NCI-H1417 (cell line): ENCODE data around the gene YJEFN3.

Experiments used
- DNase-seq, 3 experiments: peaks; one replicate each; lab custom pipeline; 2025; lab: John Stamatoyannopoulos, UW

YJEFN3 gene

GRCh38 chr19:19498255-19498991 is 30.3 kb upstream of the YJEFN3 start:
- no peak for DNase-seq

GRCh38 chr19:19499272-19499995 is 29.3 kb upstream of the YJEFN3 start:
- no peak for DNase-seq

- no peak for DNase-seq
Observed at GRCh38 chr19:19500975-19501644, 27.6 kb upstream of the YJEFN3 start.

GRCh38 chr19:19501798-19502197 is 26.9 kb upstream of the YJEFN3 start:
- DNase-seq: no peak

DNA sequence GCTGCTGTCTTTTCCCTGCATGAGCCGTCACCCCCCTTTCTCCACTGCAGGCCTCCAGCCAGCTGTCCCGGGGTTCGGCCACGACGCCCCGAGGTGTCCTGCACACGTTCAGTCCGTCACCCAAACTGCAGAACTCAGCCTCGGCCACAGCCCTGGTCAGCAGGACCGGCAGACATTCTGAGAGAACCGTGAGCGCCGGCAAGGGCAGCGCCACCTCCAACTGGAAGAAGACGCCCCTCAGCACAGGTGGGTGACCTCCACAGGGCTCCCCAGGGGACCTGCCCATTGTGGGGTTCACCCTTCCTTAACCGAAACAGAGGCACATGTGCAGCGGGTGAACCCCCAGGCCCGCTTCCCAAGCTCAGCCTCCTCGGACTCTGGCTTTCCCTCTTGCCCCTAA is 26.4 kb upstream of the YJEFN3 start:
- no peak for DNase-seq

- DNase-seq: no peak
Observed at GRCh38 chr19:19502808-19503602, 25.7 kb upstream of the YJEFN3 start.

GRCh38 chr19:19504754-19505668 is 23.7 kb upstream of the YJEFN3 start:
- DNase-seq: no peak

DNA sequence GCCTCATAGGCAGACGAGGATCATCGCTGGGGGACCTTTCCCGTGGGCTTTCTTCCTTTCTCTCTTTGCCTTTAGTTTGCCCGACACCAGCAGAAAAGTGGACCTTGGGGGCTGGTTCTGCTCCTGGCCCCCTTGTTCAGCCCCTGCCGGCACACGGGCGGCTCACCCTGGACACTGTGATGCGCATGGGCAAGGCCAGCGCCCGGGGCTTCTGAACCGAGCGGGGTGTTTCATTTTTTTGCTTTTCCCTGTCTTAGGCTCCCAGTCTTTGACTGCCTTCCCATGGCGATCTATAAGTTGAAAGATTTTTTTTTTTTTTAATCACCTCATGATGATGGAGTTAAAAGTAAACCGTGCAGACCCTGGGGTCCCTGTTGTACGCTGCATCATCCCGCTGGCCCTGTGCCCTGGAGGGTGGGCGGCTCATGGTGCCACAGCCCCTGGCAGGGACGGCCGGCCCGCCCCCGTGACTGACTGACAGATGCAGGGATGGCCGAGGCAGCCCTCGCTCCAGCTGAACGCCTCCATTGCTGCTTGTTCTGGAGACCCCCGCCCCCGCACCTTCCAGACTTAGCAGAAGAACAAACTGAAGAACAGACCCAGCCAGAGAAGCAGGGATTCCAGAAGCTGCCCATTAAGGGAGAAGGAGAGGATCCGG is 22.9 kb upstream of the YJEFN3 start:
- DNase-seq: no peak

DNA sequence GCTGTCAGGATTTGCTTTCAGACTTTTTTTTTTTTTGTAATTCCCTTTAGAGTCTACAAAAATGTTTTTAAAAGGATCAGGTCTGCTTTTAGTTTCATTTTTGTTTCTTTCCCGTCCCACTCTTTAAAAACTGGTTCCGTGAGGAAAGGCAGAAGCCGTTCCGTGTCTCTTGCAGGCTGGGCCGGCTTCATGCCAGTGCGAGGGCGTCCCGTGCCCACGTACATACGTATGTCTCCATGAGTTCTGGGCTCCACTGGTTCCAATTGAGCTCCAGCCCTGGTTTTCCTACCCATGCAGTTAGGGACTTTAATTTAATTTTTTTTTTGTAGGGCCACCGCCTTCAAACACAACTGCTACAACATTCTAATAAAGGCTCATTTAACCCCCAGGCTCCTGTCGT is 22.1 kb upstream of the YJEFN3 start:
- no peak for DNase-seq

DNA sequence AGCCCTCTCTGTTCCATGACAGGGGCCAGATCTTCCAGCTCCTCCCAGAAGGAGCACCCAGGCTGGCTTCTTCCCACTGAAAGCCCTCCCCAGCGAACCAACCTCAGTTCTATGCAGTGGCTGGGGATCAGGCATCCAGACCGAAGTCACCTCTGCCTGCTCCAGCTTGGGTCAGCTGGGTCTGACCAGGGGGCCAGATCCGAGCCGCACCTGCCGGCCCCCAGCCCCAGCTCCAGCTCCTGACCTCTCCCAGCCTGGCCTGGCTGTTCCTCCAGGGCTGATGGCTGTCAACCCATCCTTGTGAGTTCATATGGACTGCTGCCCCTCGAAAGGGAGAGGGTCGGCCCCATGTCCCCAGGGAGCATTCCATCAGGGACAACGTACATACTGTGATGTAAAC is 21.4 kb upstream of the YJEFN3 start:
- DNase-seq: no peak

- DNase-seq: no peak
Observed at GRCh38 chr19:19508217-19508616, 20.5 kb upstream of the YJEFN3 start.

- DNase-seq: no peak
Observed at GRCh38 chr19:19510432-19510831, 18.3 kb upstream of the YJEFN3 start.

DNA sequence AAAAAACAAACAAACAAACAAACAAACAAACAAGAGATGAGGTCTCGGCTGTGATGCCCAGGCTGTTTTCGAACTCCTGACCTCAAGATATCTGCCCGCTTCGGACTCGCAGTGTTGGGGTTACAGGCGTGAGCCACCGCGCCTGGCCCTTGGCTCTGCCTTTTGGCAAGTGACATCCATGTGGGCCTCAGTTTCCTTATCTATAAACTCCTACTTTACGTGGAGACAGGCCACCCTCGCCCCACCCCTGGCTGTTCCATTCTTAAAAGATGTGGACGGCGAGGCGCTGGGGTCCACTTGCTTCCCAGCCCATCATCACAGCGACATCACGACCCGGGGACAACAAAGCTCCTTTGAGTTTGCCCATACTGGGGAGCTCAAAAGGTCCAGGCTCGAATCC is 15.0 kb upstream of the YJEFN3 start:
- no peak for DNase-seq

GRCh38 chr19:19514215-19514657 is 14.5 kb upstream of the YJEFN3 start:
- DNase-seq: no peak

DNA sequence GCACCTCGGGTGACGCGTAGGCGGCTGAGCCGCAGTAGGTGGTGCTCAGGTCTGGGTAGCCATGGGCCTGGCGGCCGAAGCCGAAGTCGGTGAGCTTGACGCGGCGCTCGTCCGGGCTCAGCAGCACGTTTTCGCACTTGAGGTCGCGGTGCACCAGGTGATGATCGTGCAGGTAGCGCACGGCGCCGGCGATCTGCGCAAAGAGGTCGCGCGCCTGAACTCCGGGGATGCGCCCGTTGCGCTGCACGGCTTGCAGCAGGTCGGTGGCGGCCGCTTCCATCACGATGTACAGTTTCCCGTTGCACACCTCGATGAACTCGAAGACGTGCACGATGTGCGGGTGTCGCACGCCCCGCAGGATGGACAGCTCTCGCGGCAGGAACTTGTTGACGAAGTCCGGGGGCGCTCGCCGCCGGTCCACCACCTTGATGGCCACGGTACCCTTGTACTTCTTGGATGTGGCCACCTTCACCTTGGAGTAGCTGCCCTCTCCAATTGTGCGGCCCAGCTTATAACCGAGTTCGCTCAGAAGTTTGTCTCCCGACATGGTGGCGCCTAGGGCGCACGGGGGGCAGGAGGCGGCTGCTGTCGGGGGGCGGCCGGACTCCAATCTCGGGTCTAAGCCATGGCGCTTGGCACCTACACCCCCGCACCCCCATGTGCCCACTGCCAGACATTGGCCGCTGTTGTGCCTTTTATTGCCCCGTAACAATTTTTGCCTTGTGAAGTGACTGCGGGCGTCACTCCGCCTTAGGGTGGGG is 13.7 kb upstream of the YJEFN3 start, which contains the start of gene TSSK6:
Gene TSSK6 (minus strand): TSS at position 668 of the 761 bp plus-strand sequence. CDS start 121 bp downstream, at position 547.
- no peak for DNase-seq

GRCh38 chr19:19515642-19516519 is 12.8 kb upstream of the YJEFN3 start, which contains the start of gene NDUFA13:
NDUFA13 (plus strand) TSS chr19:19516225; CDS start chr19:19516239, 14 bp downstream.
- DNase-seq: peak; percentile 86 to 95 (median 89)

DNA sequence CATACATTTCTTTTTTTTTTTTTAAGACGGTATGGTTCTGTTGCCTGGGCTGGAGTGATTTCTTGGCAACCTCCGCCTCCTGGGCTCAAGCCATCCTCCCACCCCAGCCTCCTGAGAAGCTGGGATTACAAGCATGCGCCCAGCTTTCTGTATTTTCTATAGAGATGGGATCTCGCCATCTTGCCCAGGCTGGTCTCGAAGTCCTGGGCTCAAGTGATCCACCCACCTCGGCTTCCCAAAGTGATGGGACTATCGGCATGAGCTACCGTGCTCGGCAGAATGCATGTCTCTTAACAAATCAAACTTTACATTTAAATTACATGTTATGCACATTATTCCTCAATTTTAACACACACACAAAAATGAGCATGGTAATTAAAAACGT is 11.5 kb upstream of the YJEFN3 start:
- no peak for DNase-seq

DNA sequence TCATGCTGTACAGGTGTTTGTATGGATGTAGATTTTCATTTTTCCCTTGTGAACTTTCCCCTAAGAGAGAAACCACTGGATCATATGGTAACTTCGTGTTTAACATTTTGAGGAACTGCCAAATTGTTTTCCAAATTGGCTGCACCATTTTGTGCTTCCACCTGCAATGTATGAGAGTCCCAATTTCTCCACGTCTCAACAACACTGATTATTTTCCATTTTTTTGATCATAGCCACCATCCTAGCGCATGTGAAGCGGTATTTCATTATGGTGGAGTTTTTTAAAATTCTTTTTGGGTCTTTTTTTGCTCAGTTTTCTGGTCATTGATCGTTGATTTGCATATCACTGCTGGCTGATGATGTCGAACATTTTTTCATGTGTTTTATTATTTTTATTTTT is 7.7 kb upstream of the YJEFN3 start:
- DNase-seq: no peak

DNA sequence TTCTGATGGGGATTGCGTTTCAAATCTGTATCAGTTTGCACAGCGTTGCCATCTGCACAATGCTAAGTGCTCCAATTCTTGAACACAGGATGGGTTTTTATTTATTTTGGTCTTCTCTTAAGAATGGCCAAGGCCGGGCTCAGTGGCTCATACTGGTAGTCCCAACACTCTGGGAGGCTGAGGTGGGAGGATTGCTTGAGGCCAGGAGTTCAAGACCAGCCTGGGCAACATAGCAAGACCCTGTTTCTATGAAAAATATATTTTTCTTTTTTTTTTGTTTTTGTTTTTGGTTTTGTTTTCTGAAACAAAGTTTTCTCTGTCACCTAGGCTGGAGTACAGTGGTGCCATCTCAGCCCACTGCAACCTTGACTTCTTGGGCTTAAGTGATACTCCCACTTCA is 5.5 kb upstream of the YJEFN3 start:
- DNase-seq: no peak
